Uterus (tissue), 2 donors: ENCODE data around the gene CMTR2.

Experiments
- POLR2A ChIP-seq, 2 donors: fragments of 450-650 bp; IDR thresholded peaks; one replicate each; pipeline ENCODE4 v1.6.1; 2016; ENCODE audit warnings: antibody characterized with exemption in 2 of 2, mild to moderate bottlenecking in 1 of 2, moderate library complexity in 1 of 2
- TF ChIP-seq, protein P1 (sequence below), 4 experiments: fragments of 200-600 bp in 2 of 4; fragments of 450-650 bp in 2 of 4; sonication (generic) in 2 of 4; IDR thresholded peaks; one replicate each; pipeline ENCODE4 v1.5.1; 2016 to 2019; ENCODE audit warnings: antibody characterized with exemption in 4 of 4, mild to moderate bottlenecking in 2 of 4, moderate library complexity in 1 of 4

DNA sequence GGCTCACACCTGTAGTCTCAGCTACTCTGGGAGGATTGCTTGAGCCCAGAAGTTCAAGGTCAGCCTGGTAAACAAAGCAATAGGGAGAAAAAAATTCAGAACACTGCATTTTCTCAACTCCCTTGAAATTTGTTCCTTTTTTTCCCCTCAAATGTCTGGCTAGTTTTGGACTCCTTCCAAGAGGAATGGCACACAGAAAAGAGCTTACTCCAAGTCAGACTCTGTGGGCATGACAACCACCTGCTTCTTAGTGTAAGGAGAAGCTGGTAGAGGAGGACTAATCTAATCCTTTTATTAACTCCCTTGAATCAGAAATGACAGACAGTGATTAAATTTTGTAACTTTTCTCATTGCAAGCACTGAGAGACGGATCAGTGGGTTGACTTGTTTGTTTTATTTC is 30.8 kb downstream of the CMTR2 start:
- TF ChIP-seq, protein P1, sequence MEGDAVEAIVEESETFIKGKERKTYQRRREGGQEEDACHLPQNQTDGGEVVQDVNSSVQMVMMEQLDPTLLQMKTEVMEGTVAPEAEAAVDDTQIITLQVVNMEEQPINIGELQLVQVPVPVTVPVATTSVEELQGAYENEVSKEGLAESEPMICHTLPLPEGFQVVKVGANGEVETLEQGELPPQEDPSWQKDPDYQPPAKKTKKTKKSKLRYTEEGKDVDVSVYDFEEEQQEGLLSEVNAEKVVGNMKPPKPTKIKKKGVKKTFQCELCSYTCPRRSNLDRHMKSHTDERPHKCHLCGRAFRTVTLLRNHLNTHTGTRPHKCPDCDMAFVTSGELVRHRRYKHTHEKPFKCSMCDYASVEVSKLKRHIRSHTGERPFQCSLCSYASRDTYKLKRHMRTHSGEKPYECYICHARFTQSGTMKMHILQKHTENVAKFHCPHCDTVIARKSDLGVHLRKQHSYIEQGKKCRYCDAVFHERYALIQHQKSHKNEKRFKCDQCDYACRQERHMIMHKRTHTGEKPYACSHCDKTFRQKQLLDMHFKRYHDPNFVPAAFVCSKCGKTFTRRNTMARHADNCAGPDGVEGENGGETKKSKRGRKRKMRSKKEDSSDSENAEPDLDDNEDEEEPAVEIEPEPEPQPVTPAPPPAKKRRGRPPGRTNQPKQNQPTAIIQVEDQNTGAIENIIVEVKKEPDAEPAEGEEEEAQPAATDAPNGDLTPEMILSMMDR (IDR thresholded peaks at IDR 0.05) = no peak
- TF ChIP-seq POLR2A (IDR thresholded peaks at IDR 0.05) = no peak
